Measurements from ENCODE around the gene TDRKH. TPM values are rescaled to one million over a fixed set of nuclear protein-coding genes. Genes with fewer than 3 reads are reported as not detected.

Gene TDRKH
- total RNA-seq, 1 donor from 2014 or later, result 6.8 TPM

- Histone ChIP-seq H3K4me3 (ENCODE audit: low read depth, low read length) (no peak overlapping the region), H3K27me3 (ENCODE audit: control insufficient read depth, insufficient read depth, low read length) (peaks cover 16% of the 10 kb centered on the region), H3K36me3 (ENCODE audit: control insufficient read depth, insufficient read depth, low read length) (no peaks in the 10 kb centered on the region)
- DNase-seq (ENCODE audit: low read depth) (no peak), FAIRE-seq (no peak)
- no peak for TF ChIP-seq CTCF (IDR thresholded peaks at IDR 0.05; ENCODE audit: insufficient read depth, low read length, severe bottlenecking)
These were observed 19.8 kb upstream of the TDRKH start for GRCh38 chr1:151809985-151810556.

GRCh38 chr1:151809290-151809984, 19.1 kb upstream of the TDRKH start:
- H3K36me3 ChIP-seq (ENCODE audit: control insufficient read depth, insufficient read depth, low read length), result no peaks in the 10 kb centered on the region
- DNase-seq (ENCODE audit: low read depth), result no peak

DNA sequence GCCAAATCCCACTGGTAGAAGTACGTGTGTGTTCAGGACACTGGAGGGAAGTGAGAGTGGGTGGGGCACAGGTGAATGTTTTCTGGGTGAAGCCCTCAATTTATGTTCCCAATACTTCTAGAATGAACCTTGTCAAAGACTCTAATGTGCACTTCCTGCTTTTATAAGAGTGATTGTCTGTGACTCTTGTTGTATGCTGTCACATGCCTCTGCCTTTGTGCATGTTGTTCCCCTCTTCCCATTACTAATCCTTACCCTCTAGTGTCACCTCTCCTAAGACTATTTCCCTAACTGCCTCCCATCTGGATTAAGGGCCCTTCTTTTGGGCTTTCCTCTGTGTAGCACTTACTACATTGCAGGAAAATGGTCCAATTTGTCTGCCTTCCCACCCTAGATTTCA, 17.5 kb upstream of the TDRKH start:
- Histone ChIP-seq H3K4me3 (ENCODE audit: low read depth, low read length) (no peak overlapping the region), H3K27me3 (ENCODE audit: control insufficient read depth, insufficient read depth, low read length) (peaks cover 13% of the 10 kb centered on the region), H3K36me3 (ENCODE audit: control insufficient read depth, insufficient read depth, low read length) (no peaks in the 10 kb centered on the region)
- FAIRE-seq (peak; percentile 85), DNase-seq (ENCODE audit: low read depth) (no peak)
- no peak for TF ChIP-seq CTCF (IDR thresholded peaks at IDR 0.05; ENCODE audit: insufficient read depth, low read length, severe bottlenecking)

More at GRCh38 chr1:151809290-151809984, 19.1 kb upstream of the TDRKH start:
- no peak for FAIRE-seq
- no peak overlapping the region for H3K4me3 ChIP-seq (ENCODE audit: low read depth, low read length)
- no peak for TF ChIP-seq CTCF (IDR thresholded peaks at IDR 0.05; ENCODE audit: insufficient read depth, low read length, severe bottlenecking)
- H3K27me3 ChIP-seq (ENCODE audit: control insufficient read depth, insufficient read depth, low read length), result peaks cover 14% of the 10 kb centered on the region

GRCh38 chr1:151807131-151807530, 16.8 kb upstream of the TDRKH start:
- no peak for DNase-seq (ENCODE audit: low read depth)
- Histone ChIP-seq H3K36me3 (ENCODE audit: control insufficient read depth, insufficient read depth, low read length) (no peaks in the 10 kb centered on the region), H3K4me3 (ENCODE audit: low read depth, low read length) (no peak overlapping the region), H3K27me3 (ENCODE audit: control insufficient read depth, insufficient read depth, low read length) (peaks cover 13% of the 10 kb centered on the region)
- no peak for FAIRE-seq
- TF ChIP-seq CTCF (IDR thresholded peaks at IDR 0.05; ENCODE audit: insufficient read depth, low read length, severe bottlenecking), result no peak

- Histone ChIP-seq H3K4me3 (ENCODE audit: low read depth, low read length) (no peak overlapping the region), H3K36me3 (ENCODE audit: control insufficient read depth, insufficient read depth, low read length) (no peaks in the 10 kb centered on the region), H3K27me3 (ENCODE audit: control insufficient read depth, insufficient read depth, low read length) (peaks cover 13% of the 10 kb centered on the region)
- DNase-seq (ENCODE audit: low read depth) (no peak), FAIRE-seq (no peak)
- TF ChIP-seq CTCF (IDR thresholded peaks at IDR 0.05; ENCODE audit: insufficient read depth, low read length, severe bottlenecking), result no peak
These were observed 15.9 kb upstream of the TDRKH start for GRCh38 chr1:151806170-151806569.
